ENCODE results near the gene NOX3.
"Not testable (repeated sequence)": the region's sequence is repeated elsewhere in the genome, so short reads cannot be mapped to it uniquely, and the experiment has no call there.

The NOX3 gene

GRCh38 chr6:155491421-155491820, 35.8 kb upstream of the NOX3 start:
- Histone ChIP-seq H3K9me3 (ENCODE audit: control insufficient read depth in 1 of 2, low read length in 2 of 2) (no peaks in the 10 kb centered on the region), H3K36me3 (ENCODE audit: control insufficient read depth in 1 of 2, insufficient read depth in 2 of 2, low read length in 2 of 2) (peaks cover 0 to 9% of the 10 kb centered on the region in 2 donors), H3K4me3 (ENCODE audit: low read depth in 1 of 2, low read length in 2 of 2) (no peak overlapping the region), H3K27ac (ENCODE audit: low read length) (no peak overlapping the region), H3K27me3 (ENCODE audit: low read depth, low read length) (no peaks in the 10 kb centered on the region), H3K4me1 (ENCODE audit: control insufficient read depth in 1 of 2, insufficient read depth in 2 of 2, low read length in 2 of 2) (peaks cover 0 to 5% of the 10 kb centered on the region in 2 donors)

- not testable (repeated sequence) for H3K9me3 ChIP-seq (ENCODE audit: control insufficient read depth in 1 of 2, low read length in 2 of 2); H3K4me3 ChIP-seq (ENCODE audit: low read depth in 1 of 2, low read length in 2 of 2); H3K27me3 ChIP-seq (ENCODE audit: low read depth, low read length); H3K4me1 ChIP-seq (ENCODE audit: control insufficient read depth in 1 of 2, insufficient read depth in 2 of 2, low read length in 2 of 2); H3K27ac ChIP-seq (ENCODE audit: low read length); H3K36me3 ChIP-seq (ENCODE audit: control insufficient read depth in 1 of 2, insufficient read depth in 2 of 2, low read length in 2 of 2)
Measured at GRCh38 chr6:155488197-155488596, 32.6 kb upstream of the NOX3 start.

GRCh38 chr6:155487371-155488130, 31.9 kb upstream of the NOX3 start:
- Histone ChIP-seq H3K9me3 (ENCODE audit: control insufficient read depth in 1 of 2, low read length in 2 of 2) (no peaks in the 10 kb centered on the region), H3K27me3 (ENCODE audit: low read depth, low read length) (no peaks in the 10 kb centered on the region), H3K27ac (ENCODE audit: low read length) (no peak overlapping the region), H3K4me1 (ENCODE audit: control insufficient read depth in 1 of 2, insufficient read depth in 2 of 2, low read length in 2 of 2) (no peaks in the 10 kb centered on the region), H3K36me3 (ENCODE audit: control insufficient read depth in 1 of 2, insufficient read depth in 2 of 2, low read length in 2 of 2) (no peaks in the 10 kb centered on the region), H3K4me3 (ENCODE audit: low read depth in 1 of 2, low read length in 2 of 2) (no peak overlapping the region)

GRCh38 chr6:155486721-155487294, 31.2 kb upstream of the NOX3 start:
- Histone ChIP-seq H3K36me3 (ENCODE audit: control insufficient read depth in 1 of 2, insufficient read depth in 2 of 2, low read length in 2 of 2) (no peaks in the 10 kb centered on the region), H3K4me3 (ENCODE audit: low read depth in 1 of 2, low read length in 2 of 2) (no peak overlapping the region), H3K27ac (ENCODE audit: low read length) (no peak overlapping the region), H3K9me3 (ENCODE audit: control insufficient read depth in 1 of 2, low read length in 2 of 2) (no peaks in the 10 kb centered on the region), H3K27me3 (ENCODE audit: low read depth, low read length) (no peaks in the 10 kb centered on the region), H3K4me1 (ENCODE audit: control insufficient read depth in 1 of 2, insufficient read depth in 2 of 2, low read length in 2 of 2) (no peaks in the 10 kb centered on the region)

- no peak overlapping the region for H3K4me3 ChIP-seq (ENCODE audit: low read depth in 1 of 2, low read length in 2 of 2)
- no peaks in the 10 kb centered on the region for H3K36me3 ChIP-seq (ENCODE audit: control insufficient read depth in 1 of 2, insufficient read depth in 2 of 2, low read length in 2 of 2)
- no peaks in the 10 kb centered on the region for H3K27me3 ChIP-seq (ENCODE audit: low read depth, low read length)
- no peaks in the 10 kb centered on the region for H3K9me3 ChIP-seq (ENCODE audit: control insufficient read depth in 1 of 2, low read length in 2 of 2)
- H3K4me1 ChIP-seq (ENCODE audit: control insufficient read depth in 1 of 2, insufficient read depth in 2 of 2, low read length in 2 of 2): no peaks in the 10 kb centered on the region
- no peak overlapping the region for H3K27ac ChIP-seq (ENCODE audit: low read length)
Measured at GRCh38 chr6:155485756-155486155, 30.1 kb upstream of the NOX3 start.

- Histone ChIP-seq H3K4me3 (ENCODE audit: low read depth in 1 of 2, low read length in 2 of 2) (no peak overlapping the region), H3K36me3 (ENCODE audit: control insufficient read depth in 1 of 2, insufficient read depth in 2 of 2, low read length in 2 of 2) (no peaks in the 10 kb centered on the region)
Measured at GRCh38 chr6:155483858-155484257, 28.2 kb upstream of the NOX3 start.

GRCh38 chr6:155481215-155481614, 25.6 kb upstream of the NOX3 start:
- Histone ChIP-seq H3K4me3 (ENCODE audit: low read depth in 1 of 2, low read length in 2 of 2) (no peak overlapping the region), H3K4me1 (ENCODE audit: control insufficient read depth in 1 of 2, insufficient read depth in 2 of 2, low read length in 2 of 2) (no peaks in the 10 kb centered on the region), H3K27ac (ENCODE audit: low read length) (no peak overlapping the region), H3K36me3 (ENCODE audit: control insufficient read depth in 1 of 2, insufficient read depth in 2 of 2, low read length in 2 of 2) (no peaks in the 10 kb centered on the region), H3K27me3 (ENCODE audit: low read depth, low read length) (no peaks in the 10 kb centered on the region), H3K9me3 (ENCODE audit: control insufficient read depth in 1 of 2, low read length in 2 of 2) (no peaks in the 10 kb centered on the region)

More at GRCh38 chr6:155483858-155484257, 28.2 kb upstream of the NOX3 start:
- H3K27me3 ChIP-seq (ENCODE audit: low read depth, low read length): no peaks in the 10 kb centered on the region
- no peaks in the 10 kb centered on the region for H3K9me3 ChIP-seq (ENCODE audit: control insufficient read depth in 1 of 2, low read length in 2 of 2)
- H3K27ac ChIP-seq (ENCODE audit: low read length): no peak overlapping the region
- H3K4me1 ChIP-seq (ENCODE audit: control insufficient read depth in 1 of 2, insufficient read depth in 2 of 2, low read length in 2 of 2): no peaks in the 10 kb centered on the region

GRCh38 chr6:155473741-155474140, 18.1 kb upstream of the NOX3 start:
- Histone ChIP-seq H3K36me3 (ENCODE audit: control insufficient read depth in 1 of 2, insufficient read depth in 2 of 2, low read length in 2 of 2) (no peaks in the 10 kb centered on the region), H3K27me3 (ENCODE audit: low read depth, low read length) (no peaks in the 10 kb centered on the region), H3K27ac (ENCODE audit: low read length) (no peak overlapping the region), H3K9me3 (ENCODE audit: control insufficient read depth in 1 of 2, low read length in 2 of 2) (no peaks in the 10 kb centered on the region), H3K4me3 (ENCODE audit: low read depth in 1 of 2, low read length in 2 of 2) (no peak overlapping the region), H3K4me1 (ENCODE audit: control insufficient read depth in 1 of 2, insufficient read depth in 2 of 2, low read length in 2 of 2) (no peaks in the 10 kb centered on the region)

GRCh38 chr6:155472886-155473285, 17.2 kb upstream of the NOX3 start:
- Histone ChIP-seq H3K4me1 (ENCODE audit: control insufficient read depth in 1 of 2, insufficient read depth in 2 of 2, low read length in 2 of 2) (no peaks in the 10 kb centered on the region), H3K4me3 (ENCODE audit: low read depth in 1 of 2, low read length in 2 of 2) (no peak overlapping the region), H3K36me3 (ENCODE audit: control insufficient read depth in 1 of 2, insufficient read depth in 2 of 2, low read length in 2 of 2) (no peaks in the 10 kb centered on the region), H3K27me3 (ENCODE audit: low read depth, low read length) (no peaks in the 10 kb centered on the region), H3K9me3 (ENCODE audit: control insufficient read depth in 1 of 2, low read length in 2 of 2) (peaks cover 0 to 4% of the 10 kb centered on the region in 2 donors), H3K27ac (ENCODE audit: low read length) (no peak overlapping the region)

GRCh38 chr6:155470979-155471616, 15.5 kb upstream of the NOX3 start:
- not testable (repeated sequence) for H3K36me3 ChIP-seq (ENCODE audit: control insufficient read depth in 1 of 2, insufficient read depth in 2 of 2, low read length in 2 of 2); H3K27me3 ChIP-seq (ENCODE audit: low read depth, low read length); H3K4me3 ChIP-seq (ENCODE audit: low read depth in 1 of 2, low read length in 2 of 2); H3K4me1 ChIP-seq (ENCODE audit: control insufficient read depth in 1 of 2, insufficient read depth in 2 of 2, low read length in 2 of 2); H3K9me3 ChIP-seq (ENCODE audit: control insufficient read depth in 1 of 2, low read length in 2 of 2); H3K27ac ChIP-seq (ENCODE audit: low read length)

GRCh38 chr6:155468543-155468942, 12.9 kb upstream of the NOX3 start:
- H3K4me1 ChIP-seq (ENCODE audit: control insufficient read depth in 1 of 2, insufficient read depth in 2 of 2, low read length in 2 of 2); H3K27ac ChIP-seq (ENCODE audit: low read length); H3K9me3 ChIP-seq (ENCODE audit: control insufficient read depth in 1 of 2, low read length in 2 of 2); H3K4me3 ChIP-seq (ENCODE audit: low read depth in 1 of 2, low read length in 2 of 2); H3K27me3 ChIP-seq (ENCODE audit: low read depth, low read length); H3K36me3 ChIP-seq (ENCODE audit: control insufficient read depth in 1 of 2, insufficient read depth in 2 of 2, low read length in 2 of 2): not testable (repeated sequence)

All from muscle layer of duodenum (tissue), 2 donors.